T-helper 1 cell treated with Interleukin-12 subunit alpha and Interleukin-12 subunit beta and Interleukin-4 antibody, amounts not matched to agents 30 μg/mL and 1 μg/mL, for 36 hours (primary cell): ENCODE results near the gene GALNT9.
"Not testable (repeated sequence)": the region's sequence is repeated elsewhere in the genome, so short reads cannot be mapped to it uniquely, and the experiment has no call there.

ENCODE experiments used
- H3K27ac Mint-ChIP-seq: one replicate; pipeline ENCODE4 v1.8.0; 2021; ENCODE audit warnings: mild to moderate bottlenecking, mixed read lengths
- H3K27me3 Mint-ChIP-seq: one replicate; pipeline ENCODE4 v1.8.0; 2021; ENCODE audit warnings: low read depth, mixed read lengths
- H3K36me3 Mint-ChIP-seq: one replicate; pipeline ENCODE4 v1.8.0; 2021; ENCODE audit warnings: low read depth, mixed read lengths
- H3K4me1 Mint-ChIP-seq: one replicate; pipeline ENCODE4 v1.8.0; 2021; ENCODE audit warnings: low read depth, mixed read lengths
- H3K4me3 Mint-ChIP-seq: one replicate; pipeline ENCODE4 v1.8.0; 2021; ENCODE audit warnings: mild to moderate bottlenecking, moderate library complexity, mixed read lengths
- H3K9me3 Mint-ChIP-seq: one replicate; pipeline ENCODE4 v1.8.0; 2021; ENCODE audit warnings: mixed read lengths

The GALNT9 gene

GRCh38 chr12:132154941-132155770, 174.2 kb downstream of the GALNT9 start:
- Mint-ChIP-seq H3K4me1 (no peaks in the 10 kb centered on the region), H3K9me3 (no peaks in the 10 kb centered on the region), H3K4me3 (no peak overlapping the region), H3K27me3 (no peaks in the 10 kb centered on the region), H3K36me3 (no peaks in the 10 kb centered on the region), H3K27ac (no peak overlapping the region)

GRCh38 chr12:132154341-132154761, 175.0 kb downstream of the GALNT9 start:
- H3K27me3 Mint-ChIP-seq, result no peaks in the 10 kb centered on the region

DNA sequence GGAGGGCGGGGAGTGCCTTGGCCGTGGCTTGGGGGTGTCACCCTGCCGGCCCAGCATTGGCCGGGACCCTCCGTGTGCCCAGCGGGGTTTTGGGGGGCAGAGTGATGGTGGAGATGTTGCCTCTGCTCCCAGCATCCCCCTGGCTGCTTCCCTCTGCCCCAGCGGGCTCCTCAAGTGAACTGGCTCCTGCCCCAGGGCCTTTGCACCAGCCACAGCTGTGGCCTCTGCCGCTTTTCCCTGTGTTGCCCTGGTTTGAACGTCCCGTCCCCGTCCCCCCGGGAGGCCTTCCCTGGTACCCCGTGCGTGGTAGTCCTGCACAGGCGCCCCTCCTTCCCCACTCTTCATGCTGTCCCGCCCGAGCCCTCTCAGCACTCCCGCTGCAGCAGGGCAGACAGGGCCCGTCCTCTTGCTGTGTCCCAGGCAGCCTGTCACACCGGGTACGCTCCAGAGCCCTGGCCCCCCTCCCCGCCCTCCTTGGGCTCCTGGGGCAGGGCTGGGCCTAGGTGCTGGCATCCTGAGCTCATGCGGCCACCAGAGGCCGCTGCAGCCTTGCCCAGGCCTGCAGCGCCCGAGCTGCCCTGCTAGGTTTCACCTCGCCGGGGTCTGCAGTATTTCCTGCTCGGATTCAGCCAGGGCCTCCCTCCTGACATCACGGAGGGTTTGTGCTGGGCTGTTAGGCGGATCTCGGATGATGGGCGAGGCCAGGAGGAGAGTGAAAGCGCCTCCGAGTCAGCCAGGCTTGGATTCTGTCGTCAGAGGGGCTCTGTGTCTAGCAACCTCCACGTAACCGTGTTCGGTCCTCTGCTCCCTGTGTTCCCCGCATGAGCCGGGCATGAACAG, 175.7 kb downstream of the GALNT9 start:
- Mint-ChIP-seq H3K9me3 (no peaks in the 10 kb centered on the region), H3K4me3 (no peak overlapping the region), H3K27ac (no peak overlapping the region), H3K36me3 (no peaks in the 10 kb centered on the region), H3K27me3 (no peaks in the 10 kb centered on the region), H3K4me1 (no peaks in the 10 kb centered on the region)

More at GRCh38 chr12:132154341-132154761, 175.0 kb downstream of the GALNT9 start:
- H3K36me3 Mint-ChIP-seq, result no peaks in the 10 kb centered on the region
- no peak overlapping the region for H3K27ac Mint-ChIP-seq
- no peaks in the 10 kb centered on the region for H3K9me3 Mint-ChIP-seq
- H3K4me3 Mint-ChIP-seq, result no peak overlapping the region
- H3K4me1 Mint-ChIP-seq, result no peaks in the 10 kb centered on the region

- Mint-ChIP-seq H3K36me3 (no peaks in the 10 kb centered on the region), H3K4me1 (no peaks in the 10 kb centered on the region), H3K27me3 (no peaks in the 10 kb centered on the region), H3K4me3 (no peak overlapping the region), H3K27ac (no peak overlapping the region), H3K9me3 (no peaks in the 10 kb centered on the region)
These were observed 176.4 kb downstream of the GALNT9 start for GRCh38 chr12:132152953-132153352.

- H3K36me3 Mint-ChIP-seq, result no peaks in the 10 kb centered on the region
- no peaks in the 10 kb centered on the region for H3K27me3 Mint-ChIP-seq
- no peak overlapping the region for H3K27ac Mint-ChIP-seq
- no peaks in the 10 kb centered on the region for H3K4me1 Mint-ChIP-seq
- no peak overlapping the region for H3K4me3 Mint-ChIP-seq
- no peaks in the 10 kb centered on the region for H3K9me3 Mint-ChIP-seq
These were observed 177.0 kb downstream of the GALNT9 start for GRCh38 chr12:132152411-132152821.

- Mint-ChIP-seq H3K27me3 (no peaks in the 10 kb centered on the region), H3K9me3 (no peaks in the 10 kb centered on the region), H3K27ac (no peak overlapping the region), H3K4me1 (no peaks in the 10 kb centered on the region), H3K36me3 (no peaks in the 10 kb centered on the region), H3K4me3 (no peak overlapping the region)
These were observed 177.5 kb downstream of the GALNT9 start for GRCh38 chr12:132151766-132152410.

DNA sequence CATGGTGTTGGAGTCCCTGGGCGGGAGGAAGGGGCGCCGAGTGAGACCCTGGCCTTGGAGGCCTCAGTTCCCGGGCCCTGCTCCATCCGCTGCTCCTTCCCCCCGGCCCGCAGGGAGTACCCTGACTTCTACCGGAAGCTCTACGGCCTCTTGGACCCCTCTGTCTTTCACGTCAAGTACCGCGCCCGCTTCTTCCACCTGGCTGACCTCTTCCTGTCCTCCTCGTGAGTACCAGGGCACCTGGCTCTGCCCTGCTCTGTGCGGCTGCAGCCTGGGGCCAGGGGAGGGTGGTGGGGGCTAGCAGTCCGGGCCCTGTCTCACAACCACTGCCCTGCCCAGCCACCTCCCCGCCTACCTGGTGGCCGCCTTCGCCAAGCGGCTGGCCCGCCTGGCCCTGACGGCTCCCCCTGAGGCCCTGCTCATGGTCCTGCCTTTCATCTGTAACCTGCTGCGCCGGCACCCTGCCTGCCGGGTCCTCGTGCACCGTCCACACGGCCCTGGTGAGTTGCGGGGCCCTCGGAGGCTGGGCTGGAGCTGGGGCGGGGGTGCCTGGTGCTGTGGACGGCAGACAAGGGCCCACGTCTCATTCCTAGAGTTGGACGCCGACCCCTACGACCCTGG, 178.1 kb downstream of the GALNT9 start:
- Mint-ChIP-seq H3K4me1 (peaks cover 3% of the 10 kb centered on the region), H3K4me3 (no peak overlapping the region), H3K36me3 (peaks cover 3% of the 10 kb centered on the region), H3K9me3 (no peaks in the 10 kb centered on the region), H3K27ac (no peak overlapping the region), H3K27me3 (no peaks in the 10 kb centered on the region)

GRCh38 chr12:132150780-132151144, 178.6 kb downstream of the GALNT9 start:
- peaks cover 6% of the 10 kb centered on the region for H3K4me1 Mint-ChIP-seq
- no peak overlapping the region for H3K27ac Mint-ChIP-seq
- no peak overlapping the region for H3K4me3 Mint-ChIP-seq
- peaks cover 5% of the 10 kb centered on the region for H3K36me3 Mint-ChIP-seq
- no peaks in the 10 kb centered on the region for H3K27me3 Mint-ChIP-seq
- H3K9me3 Mint-ChIP-seq, result no peaks in the 10 kb centered on the region

- not testable (repeated sequence) for H3K36me3 Mint-ChIP-seq, H3K4me3 Mint-ChIP-seq, H3K27ac Mint-ChIP-seq, H3K9me3 Mint-ChIP-seq, H3K27me3 Mint-ChIP-seq
- H3K4me1 Mint-ChIP-seq, result peaks cover 16% of the 10 kb centered on the region
These were observed 179.9 kb downstream of the GALNT9 start for GRCh38 chr12:132149526-132149925.

DNA sequence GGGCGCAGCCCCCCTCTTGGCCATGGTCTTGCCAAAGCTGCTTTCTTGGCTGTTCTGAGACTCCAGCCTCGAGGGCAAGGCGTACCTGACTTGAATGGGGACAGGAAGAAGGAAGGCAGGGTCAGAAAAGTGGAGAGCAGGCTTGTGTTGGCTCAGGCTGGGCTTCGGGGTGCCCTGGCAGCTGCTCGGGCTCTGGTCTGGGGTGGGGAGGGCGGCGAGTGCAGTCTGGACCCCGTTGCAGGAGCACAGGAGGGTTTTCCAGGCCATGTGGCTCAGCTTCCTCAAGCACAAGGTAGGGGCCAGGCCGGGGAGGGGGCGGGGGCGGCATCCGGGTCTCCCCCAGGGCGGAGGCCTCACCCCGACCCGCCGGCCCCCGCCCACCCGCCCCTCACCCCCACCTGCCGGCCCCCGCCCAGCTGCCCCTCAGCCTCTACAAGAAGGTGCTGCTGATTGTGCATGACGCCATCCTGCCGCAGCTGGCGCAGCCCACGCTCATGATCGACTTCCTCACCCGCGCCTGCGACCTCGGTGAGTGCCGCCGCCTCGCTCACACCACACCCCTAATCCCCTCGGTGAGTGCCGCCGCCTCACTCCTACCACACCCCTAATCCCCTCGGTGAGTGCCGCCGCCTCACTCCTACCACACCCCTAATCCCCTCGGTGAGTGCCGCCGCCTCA, 180.9 kb downstream of the GALNT9 start:
- no peak overlapping the region for H3K4me3 Mint-ChIP-seq
- no peaks in the 10 kb centered on the region for H3K27me3 Mint-ChIP-seq
- H3K27ac Mint-ChIP-seq, result no peak overlapping the region
- H3K36me3 Mint-ChIP-seq, result peaks cover 7% of the 10 kb centered on the region
- H3K4me1 Mint-ChIP-seq, result peaks cover 16% of the 10 kb centered on the region
- no peaks in the 10 kb centered on the region for H3K9me3 Mint-ChIP-seq

DNA sequence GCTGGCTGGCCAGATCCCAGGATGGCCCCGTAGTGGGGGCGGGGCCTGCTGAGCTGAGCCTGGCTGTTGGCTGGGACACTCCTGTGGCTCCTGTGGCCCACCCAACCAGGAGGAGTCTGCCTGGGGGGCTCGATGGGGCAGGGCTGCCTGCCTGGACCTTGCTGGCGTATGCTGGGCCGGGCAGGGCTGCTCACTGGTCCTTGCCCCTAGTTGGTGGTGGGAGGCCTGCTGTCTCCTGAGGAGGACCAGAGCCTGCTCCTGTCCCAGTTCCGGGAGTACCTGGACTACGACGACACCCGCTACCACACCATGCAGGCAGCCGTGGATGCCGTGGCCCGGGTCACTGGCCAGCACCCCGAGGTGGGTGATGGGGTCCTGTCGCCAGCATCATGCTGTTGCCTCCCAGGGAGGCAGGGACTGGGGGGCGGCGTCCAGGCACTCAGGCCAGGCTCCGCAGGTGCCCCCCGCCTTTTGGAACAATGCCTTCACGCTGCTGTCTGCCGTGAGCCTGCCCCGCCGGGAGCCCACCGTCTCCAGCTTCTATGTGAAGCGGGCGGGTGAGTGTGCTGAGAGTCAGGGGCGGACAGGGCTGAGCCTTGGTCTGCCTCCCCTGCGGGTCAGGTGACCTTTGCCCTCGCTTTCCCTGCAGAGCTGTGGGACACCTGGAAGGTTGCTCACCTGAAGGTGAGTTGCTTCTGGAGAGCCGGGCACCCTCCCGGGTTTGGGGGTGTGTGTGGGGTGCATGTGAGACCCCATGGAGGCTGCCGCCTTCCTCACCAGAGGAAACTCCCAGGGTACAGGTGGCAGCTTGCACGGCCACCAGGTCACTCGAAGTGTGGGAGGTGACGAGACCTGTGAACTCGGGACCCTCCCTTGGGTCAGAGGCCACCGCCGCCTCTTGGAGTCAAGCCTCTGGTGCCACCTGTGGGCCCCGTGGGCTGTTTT, 181.7 kb downstream of the GALNT9 start:
- Mint-ChIP-seq H3K27ac (no peak overlapping the region), H3K4me3 (no peak overlapping the region), H3K4me1 (peaks cover 22% of the 10 kb centered on the region), H3K27me3 (no peaks in the 10 kb centered on the region), H3K9me3 (no peaks in the 10 kb centered on the region), H3K36me3 (peaks cover 9% of the 10 kb centered on the region)

- H3K9me3 Mint-ChIP-seq, result no peaks in the 10 kb centered on the region
- H3K4me3 Mint-ChIP-seq, result no peak overlapping the region
- H3K36me3 Mint-ChIP-seq, result peaks cover 9% of the 10 kb centered on the region
- H3K4me1 Mint-ChIP-seq, result peaks cover 22% of the 10 kb centered on the region
- H3K27ac Mint-ChIP-seq, result peak overlapping the region; percentile 19
- H3K27me3 Mint-ChIP-seq, result no peaks in the 10 kb centered on the region
These were observed 182.5 kb downstream of the GALNT9 start for GRCh38 chr12:132146772-132147422.
